SU-DHL-6 (cell line): Measurements from ENCODE around the gene CFAP100.

Experiments
- H2AFZ ChIP-seq: fragments of 200-600 bp; sonication (generic); 2 replicates; pipeline ENCODE4 v1.6.1; 2014; ENCODE audit warnings: low read depth, mild to moderate bottlenecking, moderate library complexity, mixed read lengths, antibody characterized with exemption, low read length; ENCODE audit not compliant: severe bottlenecking
- H3F3A ChIP-seq: fragments of 200-600 bp; shearing (Covaris generic); 2 replicates; pipeline ENCODE4 v1.6.0; 2016; ENCODE audit warnings: antibody characterized with exemption, mild to moderate bottlenecking; ENCODE audit not compliant: insufficient read depth
- H3K27ac ChIP-seq: fragments of 200-600 bp; sonication (generic); 2 replicates; pipeline ENCODE4 v1.5.1; 2016; ENCODE audit warnings: low read depth, mild to moderate bottlenecking, low read length, moderate library complexity, mixed read lengths
- H3K27me3 ChIP-seq: fragments of 200-600 bp; sonication (generic), shearing (Covaris generic); 2 replicates; pipeline ENCODE4 v1.6.0; 2014; ENCODE audit warnings: mild to moderate bottlenecking, low read length
- H3K36me3 ChIP-seq: fragments of 200-600 bp; sonication (generic); 2 replicates; pipeline ENCODE4 v1.6.1; 2014; ENCODE audit warnings: mild to moderate bottlenecking, low read length, mixed read lengths
- H3K4me2 ChIP-seq: fragments of 300-600, 200-600 bp; shearing (Covaris generic), sonication (generic); 2 replicates; pipeline ENCODE4 v1.6.0; 2014; ENCODE audit warnings: low read length, low read depth, mild to moderate bottlenecking; ENCODE audit not compliant: poor library complexity, severe bottlenecking
- H3K4me3 ChIP-seq: fragments of 200-600 bp; sonication (generic); 2 replicates; pipeline ENCODE4 v1.5.1; 2014; ENCODE audit warnings: antibody characterized with exemption, low read length, mild to moderate bottlenecking, mixed read lengths; ENCODE audit not compliant: insufficient read depth, poor library complexity, severe bottlenecking
- H3K79me2 ChIP-seq: fragments of 200-600 bp; sonication (generic); 2 replicates; pipeline ENCODE4 v1.6.1; 2014; ENCODE audit warnings: mild to moderate bottlenecking, low read length, moderate library complexity; ENCODE audit not compliant: insufficient read depth
- H3K9ac ChIP-seq: fragments of 200-600 bp; sonication (generic); 2 replicates; pipeline ENCODE4 v1.7.0; 2014; ENCODE audit warnings: mild to moderate bottlenecking, low read length
- H3K9me2 ChIP-seq: fragments of 200-600 bp; sonication (generic); replicated peaks from 2 replicates; pipeline ENCODE4 v1.6.1; 2014; ENCODE audit warnings: low read length; ENCODE audit not compliant: insufficient read depth
- H3K9me3 ChIP-seq: fragments of 200-600 bp; sonication (generic); 2 replicates; pipeline ENCODE4 v1.6.1; 2014; ENCODE audit warnings: low read length, mixed read lengths; ENCODE audit not compliant: insufficient read depth
- H4K20me1 ChIP-seq: fragments of 200-600 bp; sonication (generic); 2 replicates; pipeline ENCODE4 v1.6.1; 2014; ENCODE audit warnings: low read depth, mild to moderate bottlenecking, antibody characterized with exemption, low read length, moderate library complexity, mixed read lengths
- EZH2phosphoT487 ChIP-seq: fragments of 200-600 bp; sonication (generic), shearing (Covaris generic); conservative IDR thresholded peaks from 2 replicates; pipeline ENCODE4 v1.6.1; 2018; ENCODE audit warnings: mild to moderate bottlenecking, antibody characterized with exemption, low read length, moderate library complexity, mixed read lengths
- TF ChIP-seq, protein P1 (sequence below): fragments of 200-600 bp; sonication (generic); IDR thresholded peaks from one replicate; pipeline ENCODE4 v1.5.1; 2017; ENCODE audit warnings: antibody characterized with exemption, mild to moderate bottlenecking, low read length, moderate library complexity; ENCODE audit not compliant: insufficient read depth, poor library complexity, severe bottlenecking

CFAP100 gene

GRCh38 chr3:126450219-126450618, 55.5 kb downstream of the CFAP100 start:
- no peaks in the 10 kb centered on the region for H3F3A ChIP-seq
- no peak overlapping the region for H3K4me2 ChIP-seq
- H3K9me3 ChIP-seq: no peaks in the 10 kb centered on the region
- H3K9ac ChIP-seq: no peak overlapping the region
- H3K9me2 ChIP-seq: no peaks in the 10 kb centered on the region
- H3K79me2 ChIP-seq: no peaks in the 10 kb centered on the region; the same call in 1 of the 2 replicates
- H4K20me1 ChIP-seq: no peaks in the 10 kb centered on the region; the same call in 1 of the 2 replicates
- no peak overlapping the region for H2AFZ ChIP-seq
- H3K4me3 ChIP-seq: no peak overlapping the region
- no peaks in the 10 kb centered on the region for H3K36me3 ChIP-seq
- no peaks in the 10 kb centered on the region for H3K27me3 ChIP-seq
- TF ChIP-seq, protein P1, sequence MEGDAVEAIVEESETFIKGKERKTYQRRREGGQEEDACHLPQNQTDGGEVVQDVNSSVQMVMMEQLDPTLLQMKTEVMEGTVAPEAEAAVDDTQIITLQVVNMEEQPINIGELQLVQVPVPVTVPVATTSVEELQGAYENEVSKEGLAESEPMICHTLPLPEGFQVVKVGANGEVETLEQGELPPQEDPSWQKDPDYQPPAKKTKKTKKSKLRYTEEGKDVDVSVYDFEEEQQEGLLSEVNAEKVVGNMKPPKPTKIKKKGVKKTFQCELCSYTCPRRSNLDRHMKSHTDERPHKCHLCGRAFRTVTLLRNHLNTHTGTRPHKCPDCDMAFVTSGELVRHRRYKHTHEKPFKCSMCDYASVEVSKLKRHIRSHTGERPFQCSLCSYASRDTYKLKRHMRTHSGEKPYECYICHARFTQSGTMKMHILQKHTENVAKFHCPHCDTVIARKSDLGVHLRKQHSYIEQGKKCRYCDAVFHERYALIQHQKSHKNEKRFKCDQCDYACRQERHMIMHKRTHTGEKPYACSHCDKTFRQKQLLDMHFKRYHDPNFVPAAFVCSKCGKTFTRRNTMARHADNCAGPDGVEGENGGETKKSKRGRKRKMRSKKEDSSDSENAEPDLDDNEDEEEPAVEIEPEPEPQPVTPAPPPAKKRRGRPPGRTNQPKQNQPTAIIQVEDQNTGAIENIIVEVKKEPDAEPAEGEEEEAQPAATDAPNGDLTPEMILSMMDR: no peak
- TF ChIP-seq EZH2phosphoT487: no peak
- H3K27ac ChIP-seq: no peak overlapping the region

GRCh38 chr3:126450744-126451143, 56.0 kb downstream of the CFAP100 start:
- TF ChIP-seq EZH2phosphoT487: no peak
- TF ChIP-seq, protein P1: no peak

DNA sequence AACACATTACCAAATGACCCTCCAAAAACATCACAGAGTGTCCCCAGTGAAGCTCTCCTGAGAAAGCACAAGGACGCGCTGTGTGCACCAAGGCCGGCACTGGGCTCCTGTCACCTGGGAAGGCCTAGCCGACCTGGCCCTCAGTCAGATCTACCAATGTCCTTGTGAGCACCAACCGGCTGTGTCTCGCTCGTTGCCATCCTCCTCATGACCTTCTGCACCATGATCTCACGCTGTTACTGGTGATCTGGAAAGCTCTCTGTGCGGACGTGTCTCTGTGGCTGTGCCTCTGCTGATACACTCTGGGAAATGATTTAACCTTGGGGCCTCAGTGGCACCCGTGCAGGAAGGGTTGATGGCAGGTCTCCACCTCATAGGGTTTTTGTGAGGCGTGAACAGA, 56.8 kb downstream of the CFAP100 start:
- TF ChIP-seq EZH2phosphoT487: no peak
- TF ChIP-seq, protein P1: no peak
- Histone ChIP-seq H3K9ac (no peak overlapping the region), H2AFZ (no peak overlapping the region), H3K4me3 (no peak overlapping the region), H3K9me2 (no peaks in the 10 kb centered on the region), H3K27me3 (no peaks in the 10 kb centered on the region), H3K79me2 (no peaks in the 10 kb centered on the region; the same call in 1 of the 2 replicates), H3K4me2 (no peak overlapping the region), H4K20me1 (no peaks in the 10 kb centered on the region; the same call in 1 of the 2 replicates), H3K9me3 (no peaks in the 10 kb centered on the region), H3K36me3 (no peaks in the 10 kb centered on the region), H3F3A (no peaks in the 10 kb centered on the region), H3K27ac (no peak overlapping the region)

More at GRCh38 chr3:126450744-126451143, 56.0 kb downstream of the CFAP100 start:
- H3K4me3 ChIP-seq: no peak overlapping the region
- no peaks in the 10 kb centered on the region; the same call in 1 of the 2 replicates for H3K79me2 ChIP-seq
- no peak overlapping the region for H3K9ac ChIP-seq
- no peaks in the 10 kb centered on the region for H3K9me2 ChIP-seq
- no peaks in the 10 kb centered on the region for H3F3A ChIP-seq
- no peaks in the 10 kb centered on the region for H3K36me3 ChIP-seq
- no peak overlapping the region for H2AFZ ChIP-seq
- H3K9me3 ChIP-seq: no peaks in the 10 kb centered on the region
- H3K4me2 ChIP-seq: no peak overlapping the region
- H4K20me1 ChIP-seq: no peaks in the 10 kb centered on the region; the same call in 1 of the 2 replicates
- no peak overlapping the region for H3K27ac ChIP-seq
- no peaks in the 10 kb centered on the region for H3K27me3 ChIP-seq
